Mesenchymal stem cell (in vitro differentiated cells and primary cell): ENCODE data around the gene ASCC2.
A peak's percentile ranks its signal among the peaks of the same experiment; 100 is the strongest.

Experiments used
- DNase-seq: peaks from one replicate; pipeline ENCODE4 v3.0.0-alpha.2; 2013
- H2AFZ ChIP-seq: one replicate; pipeline ENCODE4 v1.6.1; 2013; ENCODE audit warnings: low read depth, mild to moderate bottlenecking, control low read depth, inconsistent platforms, low read length, moderate library complexity
- H2AK5ac ChIP-seq: 2 replicates; pipeline ENCODE4 v1.6.1; 2013; ENCODE audit warnings: low read length, moderate library complexity, mild to moderate bottlenecking, inconsistent platforms; ENCODE audit not compliant: severe bottlenecking
- H2BK120ac ChIP-seq: one replicate; pipeline ENCODE4 v1.6.1; 2013; ENCODE audit warnings: low read depth, mild to moderate bottlenecking, inconsistent platforms, low read length, moderate library complexity
- H2BK12ac ChIP-seq, 2 experiments: one replicate each; pipeline ENCODE4 v1.6.1; 2013; ENCODE audit warnings: inconsistent platforms in 2 of 2, low read length in 2 of 2, mild to moderate bottlenecking in 2 of 2, moderate library complexity in 2 of 2, control low read depth in 1 of 2
- H2BK15ac ChIP-seq: one replicate; pipeline ENCODE4 v1.6.1; 2013; ENCODE audit warnings: mild to moderate bottlenecking, low read depth, inconsistent platforms; ENCODE audit not compliant: poor library complexity, severe bottlenecking
- H2BK5ac ChIP-seq: 2 replicates; pipeline ENCODE4 v1.6.1; 2013; ENCODE audit warnings: low read depth, mild to moderate bottlenecking, low read length, control low read depth, inconsistent platforms; ENCODE audit not compliant: poor library complexity, severe bottlenecking
- H3K14ac ChIP-seq, 2 experiments: one replicate each; pipeline ENCODE4 v1.6.1; 2013; ENCODE audit warnings: inconsistent platforms in 2 of 2, low read length in 2 of 2, control low read depth in 1 of 2, mild to moderate bottlenecking in 1 of 2, moderate library complexity in 1 of 2
- H3K18ac ChIP-seq, 2 experiments: one replicate each; pipeline ENCODE4 v1.6.1; 2013; ENCODE audit warnings: inconsistent platforms in 2 of 2, low read length in 2 of 2, control low read depth in 1 of 2, low read depth in 1 of 2, mild to moderate bottlenecking in 1 of 2
- H3K23ac ChIP-seq, 2 experiments: one replicate each; pipeline ENCODE4 v1.6.1; 2013; ENCODE audit warnings: inconsistent platforms in 2 of 2, low read length in 2 of 2, mild to moderate bottlenecking in 2 of 2, moderate library complexity in 2 of 2, control low read depth in 1 of 2
- H3K27ac ChIP-seq: 2 replicates; pipeline ENCODE4 v1.5.1; 2013; ENCODE audit warnings: mild to moderate bottlenecking, moderate library complexity, low read length, control low read depth, inconsistent platforms; ENCODE audit not compliant: poor library complexity, severe bottlenecking
- H3K27me3 ChIP-seq, 2 experiments: 2 replicates each; pipeline versions ENCODE4 v1.6.1 to v1.7.0; 2013; ENCODE audit warnings: low read length in 2 of 2, mild to moderate bottlenecking in 2 of 2, moderate library complexity in 2 of 2, control low read depth in 1 of 2, inconsistent platforms in 1 of 2; ENCODE audit not compliant: control insufficient read depth in 1 of 2, insufficient read depth in 1 of 2
- H3K36me3 ChIP-seq, 2 experiments: 2 replicates each; pipeline versions ENCODE4 v1.6.1 to v1.7.0; 2013; ENCODE audit warnings: low read length in 2 of 2, control low read depth in 1 of 2, inconsistent platforms in 1 of 2, low read depth in 1 of 2, mild to moderate bottlenecking in 1 of 2; ENCODE audit not compliant: insufficient read depth in 2 of 2, control insufficient read depth in 1 of 2
- H3K4ac ChIP-seq, 2 experiments: one replicate each; pipeline ENCODE4 v1.6.1; 2013; ENCODE audit warnings: inconsistent platforms in 2 of 2, low read length in 2 of 2, mild to moderate bottlenecking in 2 of 2, moderate library complexity in 2 of 2, control low read depth in 1 of 2, low read depth in 1 of 2
- H3K4me1 ChIP-seq: 2 replicates; pipeline ENCODE4 v1.6.1; 2013; ENCODE audit warnings: low read depth, low read length, control low read depth; ENCODE audit not compliant: control insufficient read depth, insufficient read depth
- H3K4me2 ChIP-seq: 2 replicates; pipeline ENCODE4 v1.6.1; 2013; ENCODE audit warnings: low read length, mild to moderate bottlenecking, inconsistent platforms; ENCODE audit not compliant: poor library complexity, severe bottlenecking
- H3K4me3 ChIP-seq, 2 experiments: 2 replicates each; pipeline versions ENCODE4 v1.5.1 to v1.7.0; 2013; ENCODE audit warnings: low read length in 2 of 2, mild to moderate bottlenecking in 2 of 2, control low read depth in 1 of 2, low read depth in 1 of 2; ENCODE audit not compliant: insufficient read depth in 1 of 2
- H3K79me1 ChIP-seq: replicated peaks from 2 replicates; pipeline ENCODE4 v1.6.1; 2013; ENCODE audit warnings: mild to moderate bottlenecking, control low read depth, low read length, inconsistent platforms; ENCODE audit not compliant: poor library complexity, severe bottlenecking
- H3K9ac ChIP-seq: 2 replicates; pipeline ENCODE4 v1.7.0; 2013; ENCODE audit warnings: mild to moderate bottlenecking, low read length, moderate library complexity
- H3K9me3 ChIP-seq: 2 replicates; pipeline ENCODE4 v1.7.0; 2013; ENCODE audit warnings: mild to moderate bottlenecking, low read length; ENCODE audit not compliant: control insufficient read depth
- H4K8ac ChIP-seq: one replicate; pipeline ENCODE4 v1.6.1; 2013; ENCODE audit warnings: inconsistent platforms, mild to moderate bottlenecking, low read length, moderate library complexity
- H4K91ac ChIP-seq: one replicate; pipeline ENCODE4 v1.6.1; 2013; ENCODE audit warnings: mild to moderate bottlenecking, low read length, inconsistent platforms
- WGBS: methylation state at CpG from one replicate; pipeline ENCODE4 v1.1.7; 2013; ENCODE audit warnings: mixed read lengths; 5-methylcytosine and 5-hydroxymethylcytosine counted together

Gene ASCC2

DNA sequence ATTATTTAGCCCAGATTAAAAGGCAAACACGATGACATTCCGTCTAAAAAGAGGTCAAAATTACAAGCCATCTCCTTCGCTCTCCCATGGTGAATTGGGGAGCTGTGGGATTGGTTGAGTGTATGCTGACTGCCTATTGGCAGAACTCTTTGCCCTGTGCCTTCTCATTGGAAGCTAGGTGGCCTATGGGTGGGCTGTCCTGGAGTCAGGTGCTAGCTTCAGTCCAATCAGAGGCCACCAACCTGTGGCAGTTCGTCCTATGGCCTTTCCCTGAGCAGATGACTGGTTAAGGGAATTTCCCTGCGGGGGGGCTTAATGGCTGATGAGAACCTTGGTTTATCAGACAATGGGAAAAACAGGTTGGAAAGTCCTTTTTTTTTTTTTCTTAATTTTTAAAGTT is 41.7 kb upstream of the ASCC2 start:
- Histone ChIP-seq H3K36me3 (no peaks in the 10 kb centered on the region), H4K8ac (no peak overlapping the region), H3K9ac (no peak overlapping the region), H3K27ac (no peak overlapping the region), H4K91ac (no peak overlapping the region), H3K27me3 (peaks cover 0 to 33% of the 10 kb centered on the region in 2 experiments), H2BK15ac (no peak overlapping the region), H3K14ac (no peak overlapping the region), H2AFZ (no peak overlapping the region), H3K4me2 (no peak overlapping the region), H3K4me3 (no peak overlapping the region), H2BK12ac (no peak overlapping the region), H2BK5ac (no peak overlapping the region), H3K18ac (no peak overlapping the region), H3K23ac (no peak overlapping the region), H3K9me3 (no peaks in the 10 kb centered on the region), H3K4ac (no peak overlapping the region), H2BK120ac (no peak overlapping the region), H2AK5ac (no peak overlapping the region), H3K4me1 (peaks cover 2% of the 10 kb centered on the region), H3K79me1 (no peaks in the 10 kb centered on the region)
- DNase-seq = no peak
- WGBS = 95% methylated on average over 5 of the region's 5 CpGs

DNA sequence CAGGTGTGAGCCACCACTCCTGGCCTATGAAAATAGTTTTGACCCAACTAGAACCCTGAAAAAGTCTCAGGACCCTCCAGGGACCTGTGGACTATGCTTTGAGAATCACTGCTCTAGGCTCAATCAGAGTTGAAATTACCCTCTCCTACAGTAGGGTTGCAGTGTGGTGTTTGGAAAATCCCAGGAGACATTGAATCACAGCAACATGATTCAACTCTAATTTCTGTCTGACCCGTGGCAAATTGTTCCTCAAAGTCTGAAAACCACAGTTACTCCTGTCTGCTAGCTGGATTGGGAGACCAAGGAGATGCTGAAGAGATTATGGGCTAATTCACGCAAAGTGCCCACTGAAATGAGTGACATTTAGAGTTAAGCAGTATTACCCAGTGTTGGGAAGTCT is 39.5 kb upstream of the ASCC2 start:
- 77% methylated on average over 2 of the region's 2 CpGs for WGBS
- no peak overlapping the region for H2AFZ ChIP-seq
- no peak overlapping the region for H2BK12ac ChIP-seq
- H2BK120ac ChIP-seq = no peak overlapping the region
- no peaks in the 10 kb centered on the region for H3K36me3 ChIP-seq
- no peak overlapping the region for H3K14ac ChIP-seq
- H2BK5ac ChIP-seq = no peak overlapping the region
- H3K4me2 ChIP-seq = no peak overlapping the region
- H3K18ac ChIP-seq = no peak overlapping the region
- no peak overlapping the region for H4K8ac ChIP-seq
- no peak overlapping the region for H3K4me3 ChIP-seq
- no peaks in the 10 kb centered on the region for H3K4me1 ChIP-seq
- no peak overlapping the region for H3K9ac ChIP-seq
- no peak for DNase-seq
- no peak overlapping the region for H3K4ac ChIP-seq
- peaks cover 0 to 53% of the 10 kb centered on the region in 2 experiments for H3K27me3 ChIP-seq
- H3K27ac ChIP-seq = no peak overlapping the region
- no peaks in the 10 kb centered on the region for H3K79me1 ChIP-seq
- H2AK5ac ChIP-seq = no peak overlapping the region
- H3K9me3 ChIP-seq = no peaks in the 10 kb centered on the region
- H2BK15ac ChIP-seq = no peak overlapping the region
- H3K23ac ChIP-seq = no peak overlapping the region
- H4K91ac ChIP-seq = no peak overlapping the region

DNA sequence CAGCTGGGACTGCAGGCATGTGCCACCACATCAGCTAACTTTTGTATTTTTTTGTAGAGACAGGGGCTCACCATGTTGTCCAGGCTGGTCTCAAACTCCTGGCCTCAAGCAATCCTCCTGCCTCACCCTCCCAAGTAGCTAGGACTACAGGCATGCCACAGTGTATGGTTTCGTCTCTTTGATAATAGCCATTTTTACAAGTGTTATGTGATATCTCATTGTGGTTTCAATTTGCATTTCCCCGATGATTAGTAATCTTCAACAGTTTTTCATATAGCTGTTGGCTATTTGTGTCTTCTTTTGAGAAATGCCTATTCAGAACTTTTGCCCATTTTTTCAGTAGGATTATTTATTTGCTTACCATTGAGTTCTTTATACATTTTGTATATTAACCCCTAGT is 35.9 kb upstream of the ASCC2 start:
- Histone ChIP-seq H2BK15ac (no peak overlapping the region), H3K36me3 (no peaks in the 10 kb centered on the region), H3K14ac (no peak overlapping the region), H3K4me1 (peaks cover 20% of the 10 kb centered on the region), H4K8ac (no peak overlapping the region), H3K9me3 (no peaks in the 10 kb centered on the region), H2BK12ac (no peak overlapping the region), H4K91ac (no peak overlapping the region), H3K4ac (no peak overlapping the region), H3K79me1 (no peaks in the 10 kb centered on the region), H3K4me2 (no peak overlapping the region), H2AK5ac (no peak overlapping the region), H3K9ac (no peak overlapping the region), H3K27me3 (peaks cover 0 to 59% of the 10 kb centered on the region in 2 experiments), H3K4me3 (no peak overlapping the region), H2BK5ac (no peak overlapping the region), H3K27ac (no peak overlapping the region), H2BK120ac (no peak overlapping the region), H3K18ac (no peak overlapping the region), H2AFZ (no peak overlapping the region), H3K23ac (no peak overlapping the region)
- no peak for DNase-seq
- no CpG with 5 or more reads among the region's 2 CpGs for WGBS

GRCh38 chr22:29872989-29873388 is 34.9 kb upstream of the ASCC2 start:
- Histone ChIP-seq H3K27ac (no peak overlapping the region), H3K36me3 (no peaks in the 10 kb centered on the region), H3K4me3 (no peak overlapping the region), H2BK5ac (no peak overlapping the region), H2AK5ac (peak overlapping the region; percentile 72), H3K27me3 (peaks cover 0 to 56% of the 10 kb centered on the region in 2 experiments), H2BK120ac (no peak overlapping the region), H3K4me1 (peaks cover 20% of the 10 kb centered on the region), H3K79me1 (no peaks in the 10 kb centered on the region), H2BK15ac (no peak overlapping the region), H2BK12ac (no peak overlapping the region), H3K9me3 (no peaks in the 10 kb centered on the region), H3K9ac (no peak overlapping the region), H3K14ac (no peak overlapping the region), H3K4me2 (no peak overlapping the region), H4K8ac (no peak overlapping the region), H3K4ac (no peak overlapping the region), H4K91ac (no peak overlapping the region), H2AFZ (no peak overlapping the region), H3K23ac (no peak overlapping the region), H3K18ac (no peak overlapping the region)
- WGBS = 86% methylated on average over 4 of the region's 5 CpGs
- no peak for DNase-seq
